ENCODE data around the gene FADS6.

Gene FADS6

GRCh38 chr17:74855323-74855722 is 38.1 kb downstream of the FADS6 start:
- Mint-ChIP-seq H3K9me3 (peaks cover 6% of the 10 kb centered on the region), H3K27ac (no peak overlapping the region), H3K27me3 (ENCODE audit: low read depth, poor library complexity) (peaks cover 94% of the 10 kb centered on the region), H3K4me1 (peaks cover 7% of the 10 kb centered on the region), H3K36me3 (ENCODE audit: low read depth) (no peaks in the 10 kb centered on the region), H3K4me3 (no peak overlapping the region)
- no peak for DNase-seq
- no peak for TF ChIP-seq CTCF (IDR thresholded peaks at IDR 0.05)

- H3K9me3 Mint-ChIP-seq, result peaks cover 6% of the 10 kb centered on the region
- no peak for DNase-seq
- no peaks in the 10 kb centered on the region for H3K36me3 Mint-ChIP-seq (ENCODE audit: low read depth)
- H3K4me1 Mint-ChIP-seq, result peaks cover 7% of the 10 kb centered on the region
- no peak overlapping the region for H3K4me3 Mint-ChIP-seq
- TF ChIP-seq CTCF (IDR thresholded peaks at IDR 0.05), result no peak
- no peak overlapping the region for H3K27ac Mint-ChIP-seq
- H3K27me3 Mint-ChIP-seq (ENCODE audit: low read depth, poor library complexity), result peaks cover 91% of the 10 kb centered on the region
These were observed 38.6 kb downstream of the FADS6 start for GRCh38 chr17:74854792-74855191.

GRCh38 chr17:74853669-74854068 is 39.8 kb downstream of the FADS6 start:
- Mint-ChIP-seq H3K4me3 (no peak overlapping the region), H3K4me1 (peaks cover 7% of the 10 kb centered on the region), H3K27me3 (ENCODE audit: low read depth, poor library complexity) (peaks cover 91% of the 10 kb centered on the region), H3K9me3 (peaks cover 6% of the 10 kb centered on the region), H3K27ac (no peak overlapping the region), H3K36me3 (ENCODE audit: low read depth) (no peaks in the 10 kb centered on the region)
- DNase-seq, result no peak
- TF ChIP-seq CTCF (IDR thresholded peaks at IDR 0.05), result no peak

- peaks cover 7% of the 10 kb centered on the region for H3K4me1 Mint-ChIP-seq
- H3K27ac Mint-ChIP-seq, result peak overlapping the region; percentile 69
These were observed 40.4 kb downstream of the FADS6 start for GRCh38 chr17:74853048-74853397.

GRCh38 chr17:74852237-74853047 is 41.0 kb downstream of the FADS6 start:
- peaks cover 6% of the 10 kb centered on the region for H3K9me3 Mint-ChIP-seq
- H3K4me1 Mint-ChIP-seq, result peaks cover 7% of the 10 kb centered on the region
- TF ChIP-seq CTCF (IDR thresholded peaks at IDR 0.05), result no peak
- H3K27me3 Mint-ChIP-seq (ENCODE audit: low read depth, poor library complexity), result peaks cover 90% of the 10 kb centered on the region
- DNase-seq, result peak; percentile 81
- H3K36me3 Mint-ChIP-seq (ENCODE audit: low read depth), result no peaks in the 10 kb centered on the region
- peak overlapping the region; percentile 79 for H3K4me3 Mint-ChIP-seq
- H3K27ac Mint-ChIP-seq, result peak overlapping the region; percentile 69

More at GRCh38 chr17:74853048-74853397, 40.4 kb downstream of the FADS6 start:
- no peak for DNase-seq
- Mint-ChIP-seq H3K36me3 (ENCODE audit: low read depth) (no peaks in the 10 kb centered on the region), H3K4me3 (peak overlapping the region; percentile 79), H3K27me3 (ENCODE audit: low read depth, poor library complexity) (peaks cover 91% of the 10 kb centered on the region), H3K9me3 (peaks cover 6% of the 10 kb centered on the region)
- TF ChIP-seq CTCF (IDR thresholded peaks at IDR 0.05), result no peak

Data from nephron progenitor cell (in vitro differentiated cells).